Upper lobe of left lung (tissue), 4 donors: Measurements from ENCODE around the gene MYO1C.

ENCODE experiments used
- POLR2A ChIP-seq, 4 donors: fragments of 450-650 bp; IDR thresholded peaks; one replicate each; pipeline ENCODE4 v1.5.1; 2016 to 2017; ENCODE audit warnings: antibody characterized with exemption in 4 of 4, mild to moderate bottlenecking in 2 of 4
- POLR2AphosphoS5 ChIP-seq, 2 donors: sonication (generic); formaldehyde crosslinking; IDR thresholded peaks; one replicate each; pipeline ENCODE4 v1.5.1; 2017; ENCODE audit warnings: antibody characterized with exemption in 2 of 2

- TF ChIP-seq POLR2AphosphoS5 (IDR thresholded peaks at IDR 0.05) (no peak), POLR2A (IDR thresholded peaks at IDR 0.05) (no peak)
Observed at GRCh38 chr17:1484060-1484535, 8.4 kb downstream of the MYO1C start.
